Glutamatergic neuron (in vitro differentiated cells): ENCODE data around the gene SNX8. TPM values are rescaled to one million over a fixed set of nuclear protein-coding genes. Genes with fewer than 3 reads are reported as not detected.

ENCODE experiments used
- DNase-seq: peaks from one replicate; pipeline ENCODE4 v3.0.0; 2022
- H3K27ac Mint-ChIP-seq: one replicate; pipeline ENCODE4 v1.8.0; 2020; ENCODE audit warnings: mild to moderate bottlenecking, mixed read lengths, inconsistent platforms; ENCODE audit not compliant: unreplicated experiment
- H3K27me3 Mint-ChIP-seq: one replicate; pipeline ENCODE4 v1.8.0; 2020; ENCODE audit warnings: mild to moderate bottlenecking, moderate library complexity, mixed read lengths, inconsistent platforms; ENCODE audit not compliant: unreplicated experiment
- H3K36me3 Mint-ChIP-seq: one replicate; pipeline ENCODE4 v1.8.0; 2020; ENCODE audit warnings: mild to moderate bottlenecking, mixed read lengths, inconsistent platforms; ENCODE audit not compliant: unreplicated experiment
- H3K4me1 Mint-ChIP-seq: one replicate; pipeline ENCODE4 v1.8.0; 2020; ENCODE audit warnings: mild to moderate bottlenecking, low read depth, mixed read lengths, inconsistent platforms; ENCODE audit not compliant: unreplicated experiment
- H3K4me3 Mint-ChIP-seq: one replicate; pipeline ENCODE4 v1.8.0; 2020; ENCODE audit warnings: mild to moderate bottlenecking, mixed read lengths, inconsistent platforms; ENCODE audit not compliant: unreplicated experiment
- H3K9me3 Mint-ChIP-seq: one replicate; pipeline ENCODE4 v1.8.0; 2020; ENCODE audit warnings: mild to moderate bottlenecking, moderate library complexity, mixed read lengths, inconsistent platforms; ENCODE audit not compliant: unreplicated experiment
- CTCF ChIP-seq: fragments of 200-600 bp; sonication (generic); IDR thresholded peaks from one replicate; pipeline ENCODE4 v1.5.0; 2021; ENCODE audit not compliant: partially characterized antibody, unreplicated experiment
- microRNA-seq: library from miRNA; unstranded; fragments of <30 nt; microRNA quantifications from one replicate; pipeline ENCODE4, GENCODE V29; 2020; ENCODE audit not compliant: unreplicated experiment
- total RNA-seq: library from RNA; stranded (reverse); fragmentation: NEBNext Ultra II Directional; extraction: Animal tissue kit (Norgen Biotek cat#: 25700); gene quantifications from one replicate; pipeline ENCODE4 v1.2.1, GENCODE V29; 2021; ENCODE audit not compliant: unreplicated experiment

The SNX8 gene
- total RNA-seq, 1 donor from 2014 or later, result 22.2 TPM

- TF ChIP-seq CTCF, result no peak
- no peak for DNase-seq
- no peaks in the 10 kb centered on the region for H3K36me3 Mint-ChIP-seq
- H3K27ac Mint-ChIP-seq, result no peak overlapping the region
- peaks cover 11% of the 10 kb centered on the region for H3K9me3 Mint-ChIP-seq
- peaks cover 24% of the 10 kb centered on the region for H3K4me1 Mint-ChIP-seq
- no peak overlapping the region for H3K4me3 Mint-ChIP-seq
- peaks cover 8% of the 10 kb centered on the region for H3K27me3 Mint-ChIP-seq
Observed at GRCh38 chr7:2203766-2204300, 110.4 kb downstream of the SNX8 start.

- Mint-ChIP-seq H3K4me1 (peaks cover 19% of the 10 kb centered on the region), H3K36me3 (no peaks in the 10 kb centered on the region), H3K27me3 (peaks cover 5% of the 10 kb centered on the region), H3K9me3 (peaks cover 11% of the 10 kb centered on the region), H3K27ac (peak overlapping the region; percentile 17), H3K4me3 (no peak overlapping the region)
- no peak for DNase-seq
- no peak for TF ChIP-seq CTCF
Observed at GRCh38 chr7:2202901-2203765, 111.1 kb downstream of the SNX8 start.

- no peak overlapping the region for H3K4me3 Mint-ChIP-seq
- H3K27me3 Mint-ChIP-seq, result peaks cover 5% of the 10 kb centered on the region
- DNase-seq, result no peak
- peaks cover 21% of the 10 kb centered on the region for H3K4me1 Mint-ChIP-seq
- no peak overlapping the region for H3K27ac Mint-ChIP-seq
- no peaks in the 10 kb centered on the region for H3K36me3 Mint-ChIP-seq
- TF ChIP-seq CTCF, result no peak
- peaks cover 10% of the 10 kb centered on the region for H3K9me3 Mint-ChIP-seq
Observed at GRCh38 chr7:2202361-2202761, 111.9 kb downstream of the SNX8 start.

Small RNAs within 50 kb of the gene (microRNA-seq; reads per million reads assigned to microRNA genes)
- gene MIR6836, result 2.5 reads per million, percentile 17 among the genes with 10 or more reads in this experiment

Other genes starting within 250 kb of the SNX8 start
- gene MAD1L1, start 81.5 kb downstream of the SNX8 start, total RNA-seq, result 57.6 TPM
- 28.1 TPM for gene MRM2, start 72.2 kb downstream of the SNX8 start, total RNA-seq
- gene NUDT1, start 72.2 kb downstream of the SNX8 start, total RNA-seq, result 19.5 TPM
- gene EIF3B, start 40.4 kb upstream of the SNX8 start, total RNA-seq, result 136 TPM
- gene CHST12, start 89.2 kb upstream of the SNX8 start, total RNA-seq, result 27.3 TPM
- gene GRIFIN, start 162.0 kb upstream of the SNX8 start, total RNA-seq, result not detected
- 75.5 TPM for gene LFNG, start 205.3 kb upstream of the SNX8 start, total RNA-seq
- 30.5 TPM for gene BRAT1, start 241.1 kb upstream of the SNX8 start, total RNA-seq
- 12.0 TPM for gene IQCE, start 244.5 kb upstream of the SNX8 start, total RNA-seq